ENCODE data around the gene THBD.

DNA sequence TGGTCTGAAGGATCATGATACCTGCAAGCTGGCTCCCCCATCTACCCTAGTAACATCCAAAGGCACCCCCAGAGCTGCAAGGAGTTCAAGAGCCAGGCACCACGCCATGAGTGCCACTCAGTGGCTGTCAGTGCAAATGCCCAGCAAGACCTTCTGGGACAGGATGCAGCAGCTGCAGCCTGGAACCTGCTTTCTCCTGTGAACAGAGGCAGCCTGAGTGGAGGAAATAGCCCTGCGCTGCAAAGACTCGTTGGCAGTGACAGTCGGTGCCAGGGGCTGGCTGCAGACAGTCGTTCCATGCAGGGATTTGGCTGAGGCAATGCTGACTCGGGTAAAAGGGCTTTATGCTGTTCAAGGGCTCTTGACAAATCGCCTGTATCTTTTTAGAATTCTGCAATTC lies 30.1 kb downstream of the THBD start:
- TF ChIP-seq, protein P1, sequence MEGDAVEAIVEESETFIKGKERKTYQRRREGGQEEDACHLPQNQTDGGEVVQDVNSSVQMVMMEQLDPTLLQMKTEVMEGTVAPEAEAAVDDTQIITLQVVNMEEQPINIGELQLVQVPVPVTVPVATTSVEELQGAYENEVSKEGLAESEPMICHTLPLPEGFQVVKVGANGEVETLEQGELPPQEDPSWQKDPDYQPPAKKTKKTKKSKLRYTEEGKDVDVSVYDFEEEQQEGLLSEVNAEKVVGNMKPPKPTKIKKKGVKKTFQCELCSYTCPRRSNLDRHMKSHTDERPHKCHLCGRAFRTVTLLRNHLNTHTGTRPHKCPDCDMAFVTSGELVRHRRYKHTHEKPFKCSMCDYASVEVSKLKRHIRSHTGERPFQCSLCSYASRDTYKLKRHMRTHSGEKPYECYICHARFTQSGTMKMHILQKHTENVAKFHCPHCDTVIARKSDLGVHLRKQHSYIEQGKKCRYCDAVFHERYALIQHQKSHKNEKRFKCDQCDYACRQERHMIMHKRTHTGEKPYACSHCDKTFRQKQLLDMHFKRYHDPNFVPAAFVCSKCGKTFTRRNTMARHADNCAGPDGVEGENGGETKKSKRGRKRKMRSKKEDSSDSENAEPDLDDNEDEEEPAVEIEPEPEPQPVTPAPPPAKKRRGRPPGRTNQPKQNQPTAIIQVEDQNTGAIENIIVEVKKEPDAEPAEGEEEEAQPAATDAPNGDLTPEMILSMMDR (IDR thresholded peaks at IDR 0.05; ENCODE audit: low read length), result no peak
- TF ChIP-seq EZH2 (optimal IDR thresholded peaks at IDR 0.05; ENCODE audit: low read depth, low read length), result no peak
